K562 (cell line): ENCODE measurements around the gene CLCNKB. TPM values are rescaled to one million over a fixed set of nuclear protein-coding genes. Genes with fewer than 3 reads are reported as not detected.
A peak's percentile ranks its signal among the peaks of the same experiment; 100 is the strongest.

ENCODE experiments used
- CBX1 ChIP-seq: sonication (generic); IDR thresholded peaks from 2 replicates; pipeline ENCODE4 v1.6.1; 2016; ENCODE audit warnings: antibody characterized with exemption, low read depth, mild to moderate bottlenecking
- COPS2 ChIP-seq: fragments of 450-650 bp; conservative IDR thresholded peaks from 2 replicates; pipeline ENCODE4 v1.6.1; 2016; ENCODE audit warnings: mild to moderate bottlenecking, moderate library complexity
- EWSR1 ChIP-seq: fragments of 450-650 bp; IDR thresholded peaks from 2 replicates; pipeline ENCODE4 v1.6.1; 2018; ENCODE audit warnings: borderline replicate concordance, mild to moderate bottlenecking, low read depth, moderate library complexity; ENCODE audit not compliant: partially characterized antibody
- JUN ChIP-seq, 2 experiments: sonication (generic) in 1 of 2; formaldehyde crosslinking in 1 of 2; IDR thresholded peaks; 2 replicates each; pipeline versions ENCODE4 v1.6.1 to v1.8.0; 2012 to 2022; ENCODE audit warnings: borderline replicate concordance in 2 of 2, mild to moderate bottlenecking in 2 of 2, improper control_type of control experiment in 1 of 2, low read depth in 1 of 2, low read length in 1 of 2, missing genetic modification reagents in 1 of 2
- MAFK ChIP-seq: IDR thresholded peaks from 2 replicates; pipeline ENCODE4 v1.6.1; 2011; ENCODE audit warnings: low read length, improper control_type of control experiment
- MCM2 ChIP-seq: fragments of 450-650 bp; IDR thresholded peaks from 2 replicates; pipeline ENCODE4 v1.6.1; 2017; ENCODE audit warnings: low read depth, mild to moderate bottlenecking
- NCOA4 ChIP-seq: fragments of 450-650 bp; IDR thresholded peaks from 2 replicates; pipeline ENCODE4 v1.6.1; 2018; ENCODE audit warnings: mild to moderate bottlenecking; ENCODE audit not compliant: partially characterized antibody
- PTBP1 ChIP-seq: fragments of 200-400 bp; formaldehyde crosslinking; IDR thresholded peaks from 2 replicates; pipeline ENCODE4 v1.6.1; 2017; ENCODE audit warnings: low read depth, low read length
- SETDB1 ChIP-seq: IDR thresholded peaks from one replicate; pipeline ENCODE4 v1.6.1; 2012; ENCODE audit warnings: low read length, control low read depth, inconsistent platforms
- SMAD1 ChIP-seq: fragments of 150-350 bp; IDR thresholded peaks from 2 replicates; pipeline ENCODE4 v1.6.1; 2014; ENCODE audit warnings: low read length, low read depth; ENCODE audit not compliant: partially characterized antibody
- SPI1 ChIP-seq: IDR thresholded peaks from 2 replicates; pipeline ENCODE4 v1.6.1; 2011; ENCODE audit warnings: low read depth, low read length, control low read depth, borderline replicate concordance
- TBL1XR1 ChIP-seq, 2 experiments: IDR thresholded peaks; 2 replicates each; pipeline ENCODE4 v1.6.1; 2012; ENCODE audit warnings: improper control_type of control experiment in 2 of 2, low read length in 2 of 2, mild to moderate bottlenecking in 1 of 2
- TCF7L2 ChIP-seq: fragments of 150-350 bp; IDR thresholded peaks from 2 replicates; pipeline ENCODE4 v1.6.1; 2016; ENCODE audit warnings: low read depth, mild to moderate bottlenecking, low read length, moderate library complexity
- ZNF12 ChIP-seq: sonication (generic); formaldehyde crosslinking; IDR thresholded peaks from 2 replicates; pipeline ENCODE4 v1.4.0; 2020; ENCODE audit warnings: mild to moderate bottlenecking, missing genetic modification reagents
- ZNF3 ChIP-seq: fragments of 250-450 bp; sonication (Bioruptor Pico); IDR thresholded peaks from 2 replicates; pipeline ENCODE4 v1.5.0; 2021; ENCODE audit warnings: mild to moderate bottlenecking, moderate library complexity
- ZNF699 ChIP-seq: fragments of 250-450 bp; sonication (Bioruptor Pico); IDR thresholded peaks from 2 replicates; pipeline ENCODE4 v1.8.0; 2021; ENCODE audit warnings: mild to moderate bottlenecking, moderate library complexity; ENCODE audit not compliant: insufficient replicate concordance
- polyA plus RNA-seq, 8 experiments: library from polyadenylated mRNA; depleted of rRNA in 4 of 8; stranded (reverse) in 5 of 8; unstranded in 3 of 8; fragments of >200 nt; fragmentation: Nextera tagmentation in 2 of 8; fragmentation: Illumina TruSeq in 1 of 8; extraction: Ambion mirVana in 2 of 8; extraction: Trizol in 1 of 8; gene quantifications; 2 replicates each; pipeline versions ENCODE4 v1.2.1 to v1.2.3, GENCODE V29; 2011 to 2014; ENCODE audit warnings: inconsistent platforms in 1 of 8, missing spikeins in 1 of 8
- total RNA-seq, 7 experiments: library from RNA; depleted of rRNA in 6 of 7; stranded (reverse); fragments of >200 nt in 6 of 7; fragmentation: Illumina TruSeq in 2 of 7; extraction: Trizol in 2 of 7; gene quantifications; 2 replicates each; pipeline versions ENCODE4 v1.2.1 to v1.2.3, GENCODE V29; 2011 to 2021; ENCODE audit warnings: low replicate concordance in 1 of 7
- TF ChIP-seq, protein P1 (sequence below): fragments of 200-800 bp; sonication (Bioruptor generic); IDR thresholded peaks from 2 replicates; pipeline ENCODE4 v1.6.1; 2017; ENCODE audit warnings: missing genetic modification characterization, missing compliant biosample characterization
- TF ChIP-seq, protein P2 (sequence below): fragments of 250-450 bp; sonication (Bioruptor Pico); IDR thresholded peaks from 2 replicates; pipeline ENCODE4 v1.4.0; 2020
- TF ChIP-seq, protein P3 (sequence below): fragments of 250-450 bp; sonication (Bioruptor Pico); IDR thresholded peaks from 2 replicates; pipeline ENCODE4 v1.8.0; 2022; ENCODE audit warnings: inconsistent platforms

Gene CLCNKB
- total and polyA plus RNA-seq, 9 of the 15 experiments (the other 6 are each of a cell fraction or from before 2014, with no cell fraction given), result 0.08 to 1.7 (median 0.64) TPM

DNA sequence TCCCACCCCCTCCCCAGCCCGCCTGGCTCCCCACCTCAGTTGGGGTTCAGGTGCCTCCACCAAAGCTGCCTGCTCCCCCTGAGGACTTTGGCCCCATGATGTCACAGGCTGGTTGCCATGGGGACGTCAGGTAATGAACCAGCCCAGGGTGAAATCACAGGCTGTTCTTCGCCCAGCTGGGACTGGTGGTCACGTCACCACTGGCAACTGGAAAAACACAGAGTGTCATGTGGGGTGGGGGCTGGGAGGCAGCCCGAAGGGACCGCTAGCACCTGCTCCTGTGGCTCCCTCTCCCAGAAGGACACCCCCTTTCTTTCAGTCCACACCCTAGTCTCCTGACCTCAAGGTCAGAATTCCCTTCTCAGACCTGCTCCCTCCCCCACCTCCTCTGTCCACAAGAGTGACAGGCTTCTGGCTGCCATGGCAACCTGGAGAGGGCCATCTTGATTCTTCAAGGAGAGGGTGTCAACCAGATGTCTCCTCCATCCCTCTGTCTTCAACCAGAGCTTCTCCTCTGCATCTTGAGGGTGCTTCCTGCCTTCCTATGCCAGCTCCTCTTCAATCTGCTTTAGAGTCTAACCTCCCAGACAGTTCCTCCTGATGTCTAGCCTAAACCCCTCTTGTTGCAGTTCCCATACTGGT lies 23.7 kb downstream of the CLCNKB start (continued):
- TF ChIP-seq, protein P1, sequence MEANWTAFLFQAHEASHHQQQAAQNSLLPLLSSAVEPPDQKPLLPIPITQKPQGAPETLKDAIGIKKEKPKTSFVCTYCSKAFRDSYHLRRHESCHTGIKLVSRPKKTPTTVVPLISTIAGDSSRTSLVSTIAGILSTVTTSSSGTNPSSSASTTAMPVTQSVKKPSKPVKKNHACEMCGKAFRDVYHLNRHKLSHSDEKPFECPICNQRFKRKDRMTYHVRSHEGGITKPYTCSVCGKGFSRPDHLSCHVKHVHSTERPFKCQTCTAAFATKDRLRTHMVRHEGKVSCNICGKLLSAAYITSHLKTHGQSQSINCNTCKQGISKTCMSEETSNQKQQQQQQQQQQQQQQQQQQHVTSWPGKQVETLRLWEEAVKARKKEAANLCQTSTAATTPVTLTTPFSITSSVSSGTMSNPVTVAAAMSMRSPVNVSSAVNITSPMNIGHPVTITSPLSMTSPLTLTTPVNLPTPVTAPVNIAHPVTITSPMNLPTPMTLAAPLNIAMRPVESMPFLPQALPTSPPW (CRISPR knock-in tag), result peak; percentile 43; the same call in 1 of the 2 replicates
- TF ChIP-seq, protein P2, sequence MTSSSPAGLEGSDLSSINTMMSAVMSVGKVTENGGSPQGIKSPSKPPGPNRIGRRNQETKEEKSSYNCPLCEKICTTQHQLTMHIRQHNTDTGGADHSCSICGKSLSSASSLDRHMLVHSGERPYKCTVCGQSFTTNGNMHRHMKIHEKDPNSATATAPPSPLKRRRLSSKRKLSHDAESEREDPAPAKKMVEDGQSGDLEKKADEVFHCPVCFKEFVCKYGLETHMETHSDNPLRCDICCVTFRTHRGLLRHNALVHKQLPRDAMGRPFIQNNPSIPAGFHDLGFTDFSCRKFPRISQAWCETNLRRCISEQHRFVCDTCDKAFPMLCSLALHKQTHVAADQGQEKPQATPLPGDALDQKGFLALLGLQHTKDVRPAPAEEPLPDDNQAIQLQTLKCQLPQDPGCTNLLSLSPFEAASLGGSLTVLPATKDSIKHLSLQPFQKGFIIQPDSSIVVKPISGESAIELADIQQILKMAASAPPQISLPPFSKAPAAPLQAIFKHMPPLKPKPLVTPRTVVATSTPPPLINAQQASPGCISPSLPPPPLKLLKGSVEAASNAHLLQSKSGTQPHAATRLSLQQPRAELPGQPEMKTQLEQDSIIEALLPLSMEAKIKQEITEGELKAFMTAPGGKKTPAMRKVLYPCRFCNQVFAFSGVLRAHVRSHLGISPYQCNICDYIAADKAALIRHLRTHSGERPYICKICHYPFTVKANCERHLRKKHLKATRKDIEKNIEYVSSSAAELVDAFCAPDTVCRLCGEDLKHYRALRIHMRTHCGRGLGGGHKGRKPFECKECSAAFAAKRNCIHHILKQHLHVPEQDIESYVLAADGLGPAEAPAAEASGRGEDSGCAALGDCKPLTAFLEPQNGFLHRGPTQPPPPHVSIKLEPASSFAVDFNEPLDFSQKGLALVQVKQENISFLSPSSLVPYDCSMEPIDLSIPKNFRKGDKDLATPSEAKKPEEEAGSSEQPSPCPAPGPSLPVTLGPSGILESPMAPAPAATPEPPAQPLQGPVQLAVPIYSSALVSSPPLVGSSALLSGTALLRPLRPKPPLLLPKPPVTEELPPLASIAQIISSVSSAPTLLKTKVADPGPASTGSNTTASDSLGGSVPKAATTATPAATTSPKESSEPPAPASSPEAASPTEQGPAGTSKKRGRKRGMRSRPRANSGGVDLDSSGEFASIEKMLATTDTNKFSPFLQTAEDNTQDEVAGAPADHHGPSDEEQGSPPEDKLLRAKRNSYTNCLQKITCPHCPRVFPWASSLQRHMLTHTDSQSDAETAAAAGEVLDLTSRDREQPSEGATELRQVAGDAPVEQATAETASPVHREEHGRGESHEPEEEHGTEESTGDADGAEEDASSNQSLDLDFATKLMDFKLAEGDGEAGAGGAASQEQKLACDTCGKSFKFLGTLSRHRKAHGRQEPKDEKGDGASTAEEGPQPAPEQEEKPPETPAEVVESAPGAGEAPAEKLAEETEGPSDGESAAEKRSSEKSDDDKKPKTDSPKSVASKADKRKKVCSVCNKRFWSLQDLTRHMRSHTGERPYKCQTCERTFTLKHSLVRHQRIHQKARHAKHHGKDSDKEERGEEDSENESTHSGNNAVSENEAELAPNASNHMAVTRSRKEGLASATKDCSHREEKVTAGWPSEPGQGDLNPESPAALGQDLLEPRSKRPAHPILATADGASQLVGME (CRISPR knock-in tag), result no peak
- TF ChIP-seq MAFK (no peak), COPS2 (no peak), ZNF3 (no peak), SETDB1 (no peak), CBX1 (no peak), ZNF699 (CRISPR knock-in tag) (no peak), TBL1XR1 (IDR thresholded peaks at IDR 0.05; ENCODE audit: low read length in 2 of 2) (no peak), MCM2 (no peak), NCOA4 (no peak), ZNF12 (no peak), SMAD1 (no peak), PTBP1 (no peak), EWSR1 (no peak), SPI1 (no peak), TCF7L2 (no peak), JUN (IDR thresholded peaks at IDR 0.05; ENCODE audit: borderline replicate concordance, low read depth, low read length) (no peak), JUN (CRISPR knock-in tag; IDR thresholded peaks at IDR 0.05; ENCODE audit: borderline replicate concordance) (no peak)
- TF ChIP-seq, protein P3, sequence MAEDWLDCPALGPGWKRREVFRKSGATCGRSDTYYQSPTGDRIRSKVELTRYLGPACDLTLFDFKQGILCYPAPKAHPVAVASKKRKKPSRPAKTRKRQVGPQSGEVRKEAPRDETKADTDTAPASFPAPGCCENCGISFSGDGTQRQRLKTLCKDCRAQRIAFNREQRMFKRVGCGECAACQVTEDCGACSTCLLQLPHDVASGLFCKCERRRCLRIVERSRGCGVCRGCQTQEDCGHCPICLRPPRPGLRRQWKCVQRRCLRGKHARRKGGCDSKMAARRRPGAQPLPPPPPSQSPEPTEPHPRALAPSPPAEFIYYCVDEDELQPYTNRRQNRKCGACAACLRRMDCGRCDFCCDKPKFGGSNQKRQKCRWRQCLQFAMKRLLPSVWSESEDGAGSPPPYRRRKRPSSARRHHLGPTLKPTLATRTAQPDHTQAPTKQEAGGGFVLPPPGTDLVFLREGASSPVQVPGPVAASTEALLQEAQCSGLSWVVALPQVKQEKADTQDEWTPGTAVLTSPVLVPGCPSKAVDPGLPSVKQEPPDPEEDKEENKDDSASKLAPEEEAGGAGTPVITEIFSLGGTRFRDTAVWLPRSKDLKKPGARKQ (CRISPR knock-in tag), result no peak
